ENCODE measurements around the gene CFTR.

DNA sequence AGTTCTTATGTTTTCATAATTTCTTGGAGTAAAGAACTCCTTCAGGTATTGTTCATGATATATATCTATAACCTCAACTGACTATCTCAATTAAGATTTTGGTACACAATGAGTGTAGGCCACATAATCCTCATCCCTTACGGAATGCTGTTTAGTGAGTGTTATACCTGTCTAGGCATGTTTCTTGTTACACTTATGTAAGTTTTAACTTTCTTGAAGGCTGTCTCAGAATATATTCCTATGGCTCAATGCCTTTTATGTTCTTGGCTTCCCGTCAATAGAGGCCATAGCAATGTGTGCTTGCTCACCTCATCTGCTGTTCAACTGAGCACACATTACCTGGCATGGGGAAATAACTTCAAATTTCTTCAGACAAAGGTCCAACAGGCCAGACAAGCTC is 208.3 kb downstream of the CFTR start:
- TF ChIP-seq, protein P1, sequence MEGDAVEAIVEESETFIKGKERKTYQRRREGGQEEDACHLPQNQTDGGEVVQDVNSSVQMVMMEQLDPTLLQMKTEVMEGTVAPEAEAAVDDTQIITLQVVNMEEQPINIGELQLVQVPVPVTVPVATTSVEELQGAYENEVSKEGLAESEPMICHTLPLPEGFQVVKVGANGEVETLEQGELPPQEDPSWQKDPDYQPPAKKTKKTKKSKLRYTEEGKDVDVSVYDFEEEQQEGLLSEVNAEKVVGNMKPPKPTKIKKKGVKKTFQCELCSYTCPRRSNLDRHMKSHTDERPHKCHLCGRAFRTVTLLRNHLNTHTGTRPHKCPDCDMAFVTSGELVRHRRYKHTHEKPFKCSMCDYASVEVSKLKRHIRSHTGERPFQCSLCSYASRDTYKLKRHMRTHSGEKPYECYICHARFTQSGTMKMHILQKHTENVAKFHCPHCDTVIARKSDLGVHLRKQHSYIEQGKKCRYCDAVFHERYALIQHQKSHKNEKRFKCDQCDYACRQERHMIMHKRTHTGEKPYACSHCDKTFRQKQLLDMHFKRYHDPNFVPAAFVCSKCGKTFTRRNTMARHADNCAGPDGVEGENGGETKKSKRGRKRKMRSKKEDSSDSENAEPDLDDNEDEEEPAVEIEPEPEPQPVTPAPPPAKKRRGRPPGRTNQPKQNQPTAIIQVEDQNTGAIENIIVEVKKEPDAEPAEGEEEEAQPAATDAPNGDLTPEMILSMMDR (conservative IDR thresholded peaks at IDR 0.05): no peak
- TF ChIP-seq EZH2 (IDR thresholded peaks at IDR 0.05; ENCODE audit: low read depth): no peak

Measured in PC-9 (cell line).